ENCODE measurements around the gene AFF3.

DNA sequence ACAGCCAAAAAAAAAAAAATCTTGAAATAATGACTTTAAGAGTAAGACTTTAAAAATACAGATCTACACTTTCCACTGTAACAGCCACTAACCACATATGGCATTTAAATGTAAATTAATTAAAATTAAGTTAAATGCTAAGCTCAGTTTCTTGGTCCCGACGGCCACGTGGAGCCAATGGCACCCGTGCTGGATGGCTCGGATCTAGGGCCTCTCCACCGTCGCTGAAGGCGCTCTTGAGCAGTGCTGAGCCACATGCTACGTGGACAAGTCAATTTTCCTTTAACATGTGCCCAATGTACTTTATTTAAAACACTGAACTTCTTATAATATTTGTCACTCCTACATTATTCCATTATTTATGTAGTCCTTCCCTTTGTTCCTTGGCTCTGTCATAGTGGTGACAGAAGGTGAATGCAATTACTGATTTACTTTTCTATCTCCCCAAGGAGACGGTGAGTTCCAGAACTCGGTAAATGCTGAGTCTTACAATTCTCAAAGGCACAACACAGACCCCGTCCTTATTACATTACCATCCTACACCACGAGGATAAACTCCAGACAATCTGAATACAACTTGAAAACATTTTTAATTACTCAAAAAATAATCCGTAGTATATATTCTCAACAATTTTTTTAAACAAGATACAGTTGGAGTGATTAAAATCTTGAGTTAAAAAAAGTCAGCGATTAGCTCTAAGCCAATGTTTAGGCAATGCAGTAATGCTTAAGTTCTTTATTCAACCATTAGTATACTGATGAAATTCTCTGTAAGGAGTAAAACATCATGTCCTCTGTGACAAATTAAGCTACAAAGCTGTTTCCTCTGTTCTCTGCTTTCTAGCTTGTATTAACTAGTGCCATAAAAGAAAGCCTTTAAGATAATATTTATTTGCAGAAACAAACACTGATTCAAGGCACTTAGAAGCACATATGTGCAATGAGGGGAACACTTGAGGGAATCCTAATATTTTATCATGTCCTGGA lies 95.1 kb downstream of the AFF3 start:
- TF ChIP-seq, protein P1, sequence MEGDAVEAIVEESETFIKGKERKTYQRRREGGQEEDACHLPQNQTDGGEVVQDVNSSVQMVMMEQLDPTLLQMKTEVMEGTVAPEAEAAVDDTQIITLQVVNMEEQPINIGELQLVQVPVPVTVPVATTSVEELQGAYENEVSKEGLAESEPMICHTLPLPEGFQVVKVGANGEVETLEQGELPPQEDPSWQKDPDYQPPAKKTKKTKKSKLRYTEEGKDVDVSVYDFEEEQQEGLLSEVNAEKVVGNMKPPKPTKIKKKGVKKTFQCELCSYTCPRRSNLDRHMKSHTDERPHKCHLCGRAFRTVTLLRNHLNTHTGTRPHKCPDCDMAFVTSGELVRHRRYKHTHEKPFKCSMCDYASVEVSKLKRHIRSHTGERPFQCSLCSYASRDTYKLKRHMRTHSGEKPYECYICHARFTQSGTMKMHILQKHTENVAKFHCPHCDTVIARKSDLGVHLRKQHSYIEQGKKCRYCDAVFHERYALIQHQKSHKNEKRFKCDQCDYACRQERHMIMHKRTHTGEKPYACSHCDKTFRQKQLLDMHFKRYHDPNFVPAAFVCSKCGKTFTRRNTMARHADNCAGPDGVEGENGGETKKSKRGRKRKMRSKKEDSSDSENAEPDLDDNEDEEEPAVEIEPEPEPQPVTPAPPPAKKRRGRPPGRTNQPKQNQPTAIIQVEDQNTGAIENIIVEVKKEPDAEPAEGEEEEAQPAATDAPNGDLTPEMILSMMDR (conservative IDR thresholded peaks at IDR 0.05 in 1 of 2, IDR thresholded peaks at IDR 0.05 in 1 of 2; ENCODE audit: extremely low read depth in 1 of 2, insufficient read depth in 1 of 2, low read depth in 1 of 2, low read length in 2 of 2), result no peak
- TF ChIP-seq EZH2 (IDR thresholded peaks at IDR 0.05; ENCODE audit: borderline replicate concordance, low read length), result no peak

Data from mammary epithelial cell (primary cell).